ENCODE results near the gene DGKH. TPM values are rescaled to one million over a fixed set of nuclear protein-coding genes. Genes with fewer than 3 reads are reported as not detected.

Gene DGKH
- total and polyA plus RNA-seq, 2 of the 13 experiments (the other 11 are each of a cell fraction or from before 2014, with no cell fraction given) = 0.01 to 0.13 TPM

GRCh38 chr13:42271337-42272114 is 223.1 kb downstream of the DGKH start (continued):
- TF ChIP-seq, protein P1, sequence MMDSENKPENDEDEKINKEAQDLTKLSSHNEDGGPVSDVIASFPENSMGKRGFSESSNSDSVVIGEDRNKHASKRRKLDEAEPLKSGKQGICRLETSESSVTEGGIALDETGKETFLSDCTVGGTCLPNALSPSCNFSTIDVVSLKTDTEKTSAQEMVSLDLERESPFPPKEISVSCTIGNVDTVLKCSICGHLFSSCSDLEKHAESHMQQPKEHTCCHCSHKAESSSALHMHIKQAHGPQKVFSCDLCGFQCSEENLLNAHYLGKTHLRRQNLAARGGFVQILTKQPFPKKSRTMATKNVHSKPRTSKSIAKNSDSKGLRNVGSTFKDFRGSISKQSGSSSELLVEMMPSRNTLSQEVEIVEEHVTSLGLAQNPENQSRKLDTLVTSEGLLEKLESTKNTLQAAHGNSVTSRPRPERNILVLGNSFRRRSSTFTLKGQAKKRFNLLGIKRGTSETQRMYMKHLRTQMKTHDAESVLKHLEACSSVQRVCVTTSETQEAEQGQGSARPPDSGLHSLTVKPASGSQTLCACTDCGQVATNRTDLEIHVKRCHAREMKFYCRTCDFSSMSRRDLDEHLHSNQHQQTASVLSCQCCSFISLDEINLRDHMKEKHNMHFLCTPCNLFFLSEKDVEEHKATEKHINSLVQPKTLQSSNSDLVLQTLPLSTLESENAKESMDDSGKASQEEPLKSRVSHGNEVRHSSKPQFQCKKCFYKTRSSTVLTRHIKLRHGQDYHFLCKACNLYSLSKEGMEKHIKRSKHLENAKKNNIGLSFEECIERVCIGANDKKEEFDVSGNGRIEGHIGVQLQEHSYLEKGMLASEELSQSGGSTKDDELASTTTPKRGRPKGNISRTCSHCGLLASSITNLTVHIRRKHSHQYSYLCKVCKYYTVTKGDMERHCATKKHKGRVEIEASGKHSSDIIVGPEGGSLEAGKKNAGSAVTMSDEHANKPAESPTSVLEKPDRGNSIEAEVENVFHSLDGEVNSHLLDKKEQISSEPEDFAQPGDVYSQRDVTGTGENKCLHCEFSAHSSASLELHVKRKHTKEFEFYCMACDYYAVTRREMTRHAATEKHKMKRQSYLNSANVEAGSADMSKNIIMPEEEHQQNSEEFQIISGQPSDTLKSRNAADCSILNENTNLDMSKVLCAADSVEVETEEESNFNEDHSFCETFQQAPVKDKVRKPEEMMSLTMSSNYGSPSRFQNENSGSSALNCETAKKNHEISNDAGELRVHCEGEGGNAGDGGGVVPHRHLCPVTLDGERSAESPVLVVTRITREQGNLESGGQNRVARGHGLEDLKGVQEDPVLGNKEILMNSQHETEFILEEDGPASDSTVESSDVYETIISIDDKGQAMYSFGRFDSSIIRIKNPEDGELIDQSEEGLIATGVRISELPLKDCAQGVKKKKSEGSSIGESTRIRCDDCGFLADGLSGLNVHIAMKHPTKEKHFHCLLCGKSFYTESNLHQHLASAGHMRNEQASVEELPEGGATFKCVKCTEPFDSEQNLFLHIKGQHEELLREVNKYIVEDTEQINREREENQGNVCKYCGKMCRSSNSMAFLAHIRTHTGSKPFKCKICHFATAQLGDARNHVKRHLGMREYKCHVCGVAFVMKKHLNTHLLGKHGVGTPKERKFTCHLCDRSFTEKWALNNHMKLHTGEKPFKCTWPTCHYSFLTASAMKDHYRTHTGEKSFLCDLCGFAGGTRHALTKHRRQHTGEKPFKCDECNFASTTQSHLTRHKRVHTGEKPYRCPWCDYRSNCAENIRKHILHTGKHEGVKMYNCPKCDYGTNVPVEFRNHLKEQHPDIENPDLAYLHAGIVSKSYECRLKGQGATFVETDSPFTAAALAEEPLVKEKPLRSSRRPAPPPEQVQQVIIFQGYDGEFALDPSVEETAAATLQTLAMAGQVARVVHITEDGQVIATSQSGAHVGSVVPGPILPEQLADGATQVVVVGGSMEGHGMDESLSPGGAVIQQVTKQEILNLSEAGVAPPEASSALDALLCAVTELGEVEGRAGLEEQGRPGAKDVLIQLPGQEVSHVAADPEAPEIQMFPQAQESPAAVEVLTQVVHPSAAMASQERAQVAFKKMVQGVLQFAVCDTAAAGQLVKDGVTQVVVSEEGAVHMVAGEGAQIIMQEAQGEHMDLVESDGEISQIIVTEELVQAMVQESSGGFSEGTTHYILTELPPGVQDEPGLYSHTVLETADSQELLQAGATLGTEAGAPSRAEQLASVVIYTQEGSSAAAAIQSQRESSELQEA (CRISPR knock-in tag; IDR thresholded peaks at IDR 0.05; ENCODE audit: not compliant biosample characterization) = peak; percentile 20
- TF ChIP-seq ZNF749 (CRISPR knock-in tag; IDR thresholded peaks at IDR 0.05; ENCODE audit: borderline replicate concordance) = peak; percentile 70
- TF ChIP-seq MXD3 (CRISPR knock-in tag; IDR thresholded peaks at IDR 0.05) = peak; percentile 84
- no peak for TF ChIP-seq CHD4 (IDR thresholded peaks at IDR 0.05; ENCODE audit: borderline replicate concordance, low read length)
- TF ChIP-seq NCOA2 (CRISPR knock-in tag; IDR thresholded peaks at IDR 0.05) = peak; percentile 63; the same call in 1 of the 2 replicates
- peak; percentile 88 for TF ChIP-seq ZNF563 (CRISPR knock-in tag; IDR thresholded peaks at IDR 0.05)
- TF ChIP-seq PCBP2 (optimal IDR thresholded peaks at IDR 0.05; ENCODE audit: low read depth, low read length, poor library complexity, severe bottlenecking) = no peak
- peak; percentile 69 for TF ChIP-seq ZNF503 (CRISPR knock-in tag; IDR thresholded peaks at IDR 0.05)
- no peak for TF ChIP-seq ZNF33A (CRISPR knock-in tag; IDR thresholded peaks at IDR 0.05; ENCODE audit: borderline replicate concordance)
- TF ChIP-seq KDM5A (IDR thresholded peaks at IDR 0.05; ENCODE audit: borderline replicate concordance, low read length) = no peak; the same call in 1 of the 2 replicates
- TF ChIP-seq ZNF576 (CRISPR knock-in tag; IDR thresholded peaks at IDR 0.05) = peak; percentile 31; the same call in 1 of the 2 replicates
- TF ChIP-seq GTF3A (CRISPR knock-in tag; conservative IDR thresholded peaks at IDR 0.05) = no peak
- peak; percentile 88 for TF ChIP-seq DNMT3B (CRISPR knock-in tag; conservative IDR thresholded peaks at IDR 0.05)
- TF ChIP-seq ZNF629 (CRISPR knock-in tag; conservative IDR thresholded peaks at IDR 0.05) = no peak
- no peak for TF ChIP-seq MIXL1 (CRISPR knock-in tag; IDR thresholded peaks at IDR 0.05)
- TF ChIP-seq, protein P2, sequence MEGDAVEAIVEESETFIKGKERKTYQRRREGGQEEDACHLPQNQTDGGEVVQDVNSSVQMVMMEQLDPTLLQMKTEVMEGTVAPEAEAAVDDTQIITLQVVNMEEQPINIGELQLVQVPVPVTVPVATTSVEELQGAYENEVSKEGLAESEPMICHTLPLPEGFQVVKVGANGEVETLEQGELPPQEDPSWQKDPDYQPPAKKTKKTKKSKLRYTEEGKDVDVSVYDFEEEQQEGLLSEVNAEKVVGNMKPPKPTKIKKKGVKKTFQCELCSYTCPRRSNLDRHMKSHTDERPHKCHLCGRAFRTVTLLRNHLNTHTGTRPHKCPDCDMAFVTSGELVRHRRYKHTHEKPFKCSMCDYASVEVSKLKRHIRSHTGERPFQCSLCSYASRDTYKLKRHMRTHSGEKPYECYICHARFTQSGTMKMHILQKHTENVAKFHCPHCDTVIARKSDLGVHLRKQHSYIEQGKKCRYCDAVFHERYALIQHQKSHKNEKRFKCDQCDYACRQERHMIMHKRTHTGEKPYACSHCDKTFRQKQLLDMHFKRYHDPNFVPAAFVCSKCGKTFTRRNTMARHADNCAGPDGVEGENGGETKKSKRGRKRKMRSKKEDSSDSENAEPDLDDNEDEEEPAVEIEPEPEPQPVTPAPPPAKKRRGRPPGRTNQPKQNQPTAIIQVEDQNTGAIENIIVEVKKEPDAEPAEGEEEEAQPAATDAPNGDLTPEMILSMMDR (CRISPR knock-in tag; IDR thresholded peaks at IDR 0.05) = no peak
